GM12892 (cell line): ENCODE measurements around the gene MIS12.

Experiments
- DNase-seq: peaks from one replicate; pipeline ENCODE4 v3.0.0; 2011; ENCODE audit not compliant: insufficient read length
- FAIRE-seq: peaks from 2 replicates; lab custom pipeline; 2011; peaks lifted over from hg19 to GRCh38; lab: Jason Lieb, UNC
- POLR2A ChIP-seq: IDR thresholded peaks from 2 replicates; pipeline ENCODE4 v1.6.1; 2011; ENCODE audit warnings: low read depth, low read length, control low read depth
- POLR2AphosphoS5 ChIP-seq: IDR thresholded peaks from 2 replicates; pipeline ENCODE4 v1.6.1; 2011; ENCODE audit warnings: low read depth, low read length, control low read depth
- TAF1 ChIP-seq: IDR thresholded peaks from 2 replicates; pipeline ENCODE4 v1.6.1; 2011; ENCODE audit warnings: low read depth, mild to moderate bottlenecking, control low read depth, low read length, borderline replicate concordance

Gene MIS12

DNA sequence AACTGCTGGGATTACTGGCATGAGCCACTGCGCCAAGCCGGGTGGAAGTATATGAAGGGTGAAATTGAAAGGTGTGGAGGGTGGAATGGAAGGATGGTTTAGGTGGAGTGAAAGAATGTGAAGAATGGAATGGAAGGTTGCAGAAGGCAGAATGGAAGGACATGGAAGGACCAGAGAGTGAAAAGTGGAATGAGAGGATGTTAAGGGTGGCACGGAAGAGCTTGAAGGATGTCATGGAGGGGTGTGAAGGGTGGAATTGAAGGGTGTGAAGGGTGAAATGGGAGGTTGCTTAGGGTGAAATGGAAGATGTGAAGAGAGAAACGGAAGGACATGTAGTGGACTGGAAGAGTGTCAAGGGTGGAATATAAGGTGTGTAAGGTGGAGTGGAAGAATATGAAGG lies 16.2 kb downstream of the MIS12 start:
- DNase-seq (no peak), FAIRE-seq (no peak)

DNA sequence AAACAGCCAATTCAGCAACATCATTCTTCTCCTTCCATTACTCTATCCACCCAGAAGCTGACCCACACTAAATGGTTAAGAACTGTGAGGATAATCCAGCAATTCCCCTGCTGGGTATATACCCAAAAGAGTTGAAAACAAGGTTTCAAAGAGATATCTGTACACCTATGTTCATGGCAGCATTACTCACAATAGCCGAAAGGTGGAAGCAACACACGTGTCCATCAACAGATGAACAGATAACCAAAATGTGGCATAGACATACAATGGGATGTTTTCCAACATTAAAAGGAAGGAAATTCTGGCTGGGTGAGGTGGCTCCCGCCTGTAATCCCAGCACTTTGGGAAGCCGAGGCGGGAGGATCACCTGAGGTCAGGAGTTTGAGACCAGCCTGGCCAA lies 19.9 kb downstream of the MIS12 start:
- TF ChIP-seq POLR2A: no peak
- no peak for TF ChIP-seq TAF1
- TF ChIP-seq POLR2AphosphoS5: no peak
- DNase-seq (no peak), FAIRE-seq (no peak)

More for the DNA sequence above, 16.2 kb downstream of the MIS12 start:
- no peak for TF ChIP-seq POLR2AphosphoS5

DNA sequence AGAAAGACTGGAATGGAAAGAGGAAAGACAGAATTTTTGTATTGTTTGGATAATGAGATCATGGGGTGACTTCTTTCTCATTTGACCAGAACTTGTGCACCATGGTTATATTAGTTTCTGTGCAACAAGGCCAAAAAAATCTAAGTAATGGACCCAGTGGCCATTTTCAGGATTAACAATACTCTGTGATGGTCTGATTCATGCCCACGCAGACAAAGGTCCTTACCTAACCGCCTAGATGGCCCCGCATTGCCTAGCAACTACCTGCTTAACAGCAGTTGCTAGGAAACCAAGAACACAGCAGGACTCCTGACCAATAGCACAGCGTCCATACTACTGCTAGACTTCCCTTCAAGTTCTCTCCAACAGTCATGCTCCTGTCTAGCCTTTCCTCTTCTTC lies 22.4 kb downstream of the MIS12 start:
- no peak for TF ChIP-seq TAF1
- TF ChIP-seq POLR2AphosphoS5: no peak
- TF ChIP-seq POLR2A: no peak
- FAIRE-seq: no peak
- DNase-seq: no peak

DNA sequence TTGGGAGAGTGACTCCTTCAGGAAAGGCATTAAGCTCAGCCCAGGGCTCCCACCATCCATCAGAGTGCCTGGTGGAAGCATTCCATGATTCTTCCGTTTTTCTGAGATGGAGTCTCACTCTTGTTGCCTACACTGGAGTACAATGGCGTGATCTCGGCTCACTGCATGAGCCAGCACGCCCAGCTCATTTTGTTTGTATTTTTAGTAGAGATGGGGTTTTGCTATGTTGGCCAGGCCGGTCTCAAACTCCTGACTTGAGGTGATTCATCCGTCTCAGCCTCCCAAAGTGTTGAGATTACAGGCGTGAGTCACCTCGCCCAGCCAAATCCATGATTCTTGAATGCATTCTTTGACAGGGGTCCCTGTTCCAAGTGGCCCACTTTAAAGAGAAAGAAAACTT lies 23.1 kb downstream of the MIS12 start:
- TF ChIP-seq TAF1: no peak
- DNase-seq: no peak
- FAIRE-seq: no peak

DNA sequence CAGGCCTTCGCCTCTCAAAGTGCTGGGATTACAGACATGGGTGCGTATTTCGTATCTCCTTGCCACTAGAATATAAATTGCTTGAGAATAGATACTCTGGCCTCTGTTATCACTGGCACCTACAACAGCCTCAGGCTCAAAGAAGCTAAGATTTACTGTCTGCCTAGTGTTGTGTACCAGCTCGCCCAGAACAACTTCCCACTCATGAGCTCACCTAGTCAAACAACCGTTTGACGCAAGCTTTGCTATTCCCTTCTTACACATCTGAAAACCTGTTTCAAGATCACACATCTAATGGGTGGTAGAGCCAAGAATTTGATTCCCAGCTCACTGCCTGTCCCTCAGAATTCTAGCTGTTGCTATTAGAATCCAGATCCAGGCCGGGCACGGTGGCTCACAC lies 24.4 kb downstream of the MIS12 start:
- FAIRE-seq (no peak), DNase-seq (no peak)
- no peak for TF ChIP-seq TAF1
- no peak for TF ChIP-seq POLR2A
- TF ChIP-seq POLR2AphosphoS5: no peak

- DNase-seq (no peak), FAIRE-seq (no peak)
- TF ChIP-seq TAF1: no peak
- TF ChIP-seq POLR2A: no peak
- TF ChIP-seq POLR2AphosphoS5: no peak
Measured at GRCh38 chr17:5511401-5512225, 25.2 kb downstream of the MIS12 start.

- DNase-seq (no peak), FAIRE-seq (no peak)
- no peak for TF ChIP-seq POLR2A
- no peak for TF ChIP-seq POLR2AphosphoS5
- TF ChIP-seq TAF1: no peak
Measured at GRCh38 chr17:5513628-5514027, 27.3 kb downstream of the MIS12 start.

- no peak for TF ChIP-seq TAF1
- no peak for TF ChIP-seq POLR2A
- TF ChIP-seq POLR2AphosphoS5: no peak
- FAIRE-seq (no peak), DNase-seq (no peak)
Measured at GRCh38 chr17:5514976-5515375, 28.6 kb downstream of the MIS12 start.

- FAIRE-seq (no peak), DNase-seq (no peak)
- TF ChIP-seq TAF1 (no peak), POLR2AphosphoS5 (no peak), POLR2A (no peak)
Measured at GRCh38 chr17:5516060-5516792, 29.9 kb downstream of the MIS12 start.

- no peak for FAIRE-seq
- TF ChIP-seq TAF1 (no peak), POLR2AphosphoS5 (no peak), POLR2A (no peak)
- no peak for DNase-seq
Measured at GRCh38 chr17:5522476-5522875, 36.1 kb downstream of the MIS12 start.

- DNase-seq (no peak), FAIRE-seq (no peak)
- TF ChIP-seq TAF1 (no peak), POLR2AphosphoS5 (no peak), POLR2A (no peak)
Measured at GRCh38 chr17:5523249-5523648, 36.9 kb downstream of the MIS12 start.

DNA sequence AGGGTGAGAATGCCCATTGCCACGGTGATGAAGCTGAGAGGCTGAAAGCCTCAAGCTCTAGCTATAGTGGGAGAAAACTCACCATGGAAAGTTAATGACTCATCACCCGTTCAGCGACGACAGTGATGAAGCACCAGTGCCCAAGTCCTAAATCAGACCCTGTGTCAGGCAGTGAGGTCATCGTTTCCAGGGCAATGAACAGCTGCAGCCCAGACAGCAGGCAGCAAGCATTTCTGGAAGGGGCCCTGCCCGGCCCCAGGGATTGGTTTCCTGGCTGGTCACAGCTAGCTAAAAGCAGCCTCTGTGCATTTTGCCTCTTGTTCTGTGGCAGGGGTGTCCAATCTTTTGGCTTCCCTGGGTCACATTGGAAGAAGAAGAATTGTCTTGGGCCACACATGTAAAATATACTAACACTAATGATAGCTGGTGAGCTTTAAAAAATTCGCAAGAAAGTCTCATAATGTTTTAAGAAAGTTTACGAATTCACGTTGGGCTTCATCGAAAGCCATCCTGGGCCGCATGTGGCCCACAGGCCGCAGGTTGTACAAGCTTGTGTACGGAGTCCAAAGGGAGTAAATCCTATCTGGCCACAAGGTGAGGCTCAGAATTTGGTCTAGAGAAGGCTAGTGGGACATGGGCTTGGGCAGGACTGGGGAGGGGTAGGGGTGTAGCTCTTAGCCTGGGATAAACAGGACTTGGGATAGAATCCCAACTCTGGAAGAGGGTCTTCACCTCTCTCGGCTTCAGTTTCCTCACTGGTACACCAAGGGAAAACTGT lies 40.6 kb downstream of the MIS12 start:
- DNase-seq (no peak), FAIRE-seq (no peak)
- TF ChIP-seq POLR2A: no peak
